ENCODE results near the gene TOPBP1. TPM values are rescaled to one million over a fixed set of nuclear protein-coding genes. Genes with fewer than 3 reads are reported as not detected.

Gene TOPBP1
- total RNA-seq, 1 donor from 2014 or later = 10.6 TPM

DNA sequence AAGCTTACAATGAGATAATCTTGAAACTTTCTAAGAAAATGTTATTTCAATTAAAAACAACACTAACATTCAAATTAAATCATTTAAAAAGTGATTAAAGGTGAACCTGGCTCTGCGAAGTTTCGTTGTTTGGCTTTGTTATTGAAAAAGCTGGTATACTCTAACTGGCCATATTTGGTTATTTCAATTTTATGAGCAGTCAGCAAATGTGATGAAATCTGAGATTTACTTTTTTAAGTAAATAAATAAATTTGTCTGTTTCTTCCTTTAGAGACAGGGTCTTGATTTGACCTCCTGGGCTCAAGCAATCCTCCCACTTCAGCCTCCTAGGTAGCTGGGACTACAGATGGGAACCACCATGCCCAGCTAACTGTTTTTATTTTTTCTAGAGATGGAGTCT lies 50.2 kb downstream of the TOPBP1 start:
- Histone ChIP-seq H3K36me3 (peaks cover 28 to 50% of the 10 kb centered on the region in 2 donors), H3K4me1 (no peaks in the 10 kb centered on the region), H3K27me3 (no peaks in the 10 kb centered on the region), H3K4me3 (no peak overlapping the region), H3K27ac (no peak overlapping the region), H3K9me3 (no peaks in the 10 kb centered on the region)
- TF ChIP-seq, protein P1, sequence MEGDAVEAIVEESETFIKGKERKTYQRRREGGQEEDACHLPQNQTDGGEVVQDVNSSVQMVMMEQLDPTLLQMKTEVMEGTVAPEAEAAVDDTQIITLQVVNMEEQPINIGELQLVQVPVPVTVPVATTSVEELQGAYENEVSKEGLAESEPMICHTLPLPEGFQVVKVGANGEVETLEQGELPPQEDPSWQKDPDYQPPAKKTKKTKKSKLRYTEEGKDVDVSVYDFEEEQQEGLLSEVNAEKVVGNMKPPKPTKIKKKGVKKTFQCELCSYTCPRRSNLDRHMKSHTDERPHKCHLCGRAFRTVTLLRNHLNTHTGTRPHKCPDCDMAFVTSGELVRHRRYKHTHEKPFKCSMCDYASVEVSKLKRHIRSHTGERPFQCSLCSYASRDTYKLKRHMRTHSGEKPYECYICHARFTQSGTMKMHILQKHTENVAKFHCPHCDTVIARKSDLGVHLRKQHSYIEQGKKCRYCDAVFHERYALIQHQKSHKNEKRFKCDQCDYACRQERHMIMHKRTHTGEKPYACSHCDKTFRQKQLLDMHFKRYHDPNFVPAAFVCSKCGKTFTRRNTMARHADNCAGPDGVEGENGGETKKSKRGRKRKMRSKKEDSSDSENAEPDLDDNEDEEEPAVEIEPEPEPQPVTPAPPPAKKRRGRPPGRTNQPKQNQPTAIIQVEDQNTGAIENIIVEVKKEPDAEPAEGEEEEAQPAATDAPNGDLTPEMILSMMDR (IDR thresholded peaks at IDR 0.05) = no peak
- intact Hi-C loops (cut with DNase I) = no loop called here
- no peak for DNase-seq (ENCODE audit: low spot score in 2 of 2)

- Histone ChIP-seq H3K4me3 (no peak overlapping the region), H3K9me3 (no peaks in the 10 kb centered on the region), H3K27me3 (no peaks in the 10 kb centered on the region), H3K36me3 (peaks cover 15 to 37% of the 10 kb centered on the region in 2 donors), H3K27ac (no peak overlapping the region), H3K4me1 (no peaks in the 10 kb centered on the region)
- no peak for DNase-seq (ENCODE audit: low spot score in 2 of 2)
- intact Hi-C loops (cut with DNase I) = no loop called here
- TF ChIP-seq, protein P1 (IDR thresholded peaks at IDR 0.05) = no peak
Measured at GRCh38 chr3:133610031-133610430, 51.7 kb downstream of the TOPBP1 start.

GRCh38 chr3:133608388-133608787 lies 53.4 kb downstream of the TOPBP1 start:
- Histone ChIP-seq H3K27me3 (no peaks in the 10 kb centered on the region), H3K4me3 (no peak overlapping the region), H3K4me1 (no peaks in the 10 kb centered on the region), H3K9me3 (no peaks in the 10 kb centered on the region), H3K36me3 (peaks cover 15 to 37% of the 10 kb centered on the region in 2 donors), H3K27ac (no peak overlapping the region)
- intact Hi-C loops (cut with DNase I) = no loop called here
- DNase-seq (ENCODE audit: low spot score in 2 of 2) = no peak
- TF ChIP-seq, protein P1 (IDR thresholded peaks at IDR 0.05) = no peak

- Histone ChIP-seq H3K4me3 (no peak overlapping the region), H3K4me1 (no peaks in the 10 kb centered on the region), H3K27me3 (no peaks in the 10 kb centered on the region), H3K9me3 (no peaks in the 10 kb centered on the region), H3K36me3 (peaks cover 15 to 37% of the 10 kb centered on the region in 2 donors), H3K27ac (no peak overlapping the region)
- intact Hi-C loops (cut with DNase I) = no loop called here
- TF ChIP-seq, protein P1 (IDR thresholded peaks at IDR 0.05) = no peak
- DNase-seq (ENCODE audit: low spot score in 2 of 2) = no peak
Measured at GRCh38 chr3:133607816-133608215, 53.9 kb downstream of the TOPBP1 start.

DNA sequence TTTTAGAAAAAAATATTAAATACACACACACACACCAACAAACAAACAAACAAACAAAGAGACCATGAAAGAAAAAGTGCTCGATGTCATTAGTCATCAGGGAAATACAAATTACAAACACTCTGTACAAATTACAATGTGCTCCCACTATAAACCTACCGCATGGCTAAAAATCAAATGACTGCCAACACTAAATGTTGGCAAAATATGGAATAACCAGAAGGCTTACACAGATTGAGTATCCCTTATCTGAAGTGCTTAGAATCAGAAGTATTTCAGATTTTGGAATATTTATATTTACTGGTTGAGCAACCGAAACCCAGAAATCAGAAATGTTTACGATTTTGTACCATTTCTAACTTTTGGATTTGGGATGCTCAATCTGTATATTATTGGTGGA lies 54.8 kb downstream of the TOPBP1 start:
- intact Hi-C loops (cut with DNase I) = no loop called here
- TF ChIP-seq, protein P1 (IDR thresholded peaks at IDR 0.05) = no peak
- Histone ChIP-seq H3K27ac (no peak overlapping the region), H3K4me3 (no peak overlapping the region), H3K4me1 (no peaks in the 10 kb centered on the region), H3K9me3 (no peaks in the 10 kb centered on the region), H3K36me3 (peaks cover 10 to 32% of the 10 kb centered on the region in 2 donors), H3K27me3 (no peaks in the 10 kb centered on the region)
- no peak for DNase-seq (ENCODE audit: low spot score in 2 of 2)

DNA sequence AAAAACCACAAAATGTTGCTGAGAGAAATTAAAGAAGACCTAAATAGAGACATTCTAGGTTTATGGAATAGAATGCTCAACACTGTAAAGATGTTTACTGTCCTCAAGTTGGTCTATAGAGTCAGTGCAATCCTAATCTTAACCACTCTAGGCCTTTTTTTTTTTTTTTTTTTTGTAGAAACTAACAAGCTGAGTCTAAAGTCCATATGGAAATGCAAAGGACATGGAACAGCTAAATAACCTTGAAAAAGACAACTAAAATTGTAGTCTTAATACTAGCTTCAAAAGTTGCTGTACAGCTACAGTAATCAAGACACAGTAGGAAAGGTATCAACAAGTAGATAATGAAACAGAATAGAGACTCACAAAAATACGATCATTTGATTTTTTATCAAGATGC lies 55.4 kb downstream of the TOPBP1 start:
- TF ChIP-seq, protein P1 (IDR thresholded peaks at IDR 0.05) = no peak
- intact Hi-C loops (cut with DNase I) = no loop called here
- Histone ChIP-seq H3K36me3 (peaks cover 8 to 29% of the 10 kb centered on the region in 2 donors), H3K4me1 (no peaks in the 10 kb centered on the region), H3K9me3 (no peaks in the 10 kb centered on the region), H3K4me3 (no peak overlapping the region), H3K27me3 (no peaks in the 10 kb centered on the region), H3K27ac (no peak overlapping the region)
- DNase-seq (ENCODE audit: low spot score in 2 of 2) = no peak
